GM12878 (cell line): ENCODE results near the gene EP400. TPM values are rescaled to one million over a fixed set of nuclear protein-coding genes. Genes with fewer than 3 reads are reported as not detected.
"Not testable (repeated sequence)": the region's sequence is repeated elsewhere in the genome, so short reads cannot be mapped to it uniquely, and the experiment has no call there.

Source experiments
- ATAC-seq: fragments of 200-7000 bp; cut with Tn5 transposase; 3 replicates; pipeline ENCODE4 v1.9.1; 2020; ENCODE audit warnings: mild to moderate bottlenecking, moderate library complexity
- BruUV-seq: library from RNA; stranded (reverse); fragments of 400-500 nt; replicated peaks from 2 replicates; lab custom pipeline; 2021; lab: Mats Ljungman, UMichigan
- CTCF ChIA-PET: fragments of 300-600 bp; sonication (Branson Sonifier 250); formaldehyde crosslinking; extraction: SDS; loops from one replicate; lab custom pipeline; 2021; ENCODE audit warnings: inconsistent platforms; lab: Yijun Ruan, JAX
- POLR2A ChIA-PET: fragments of 350-600 bp; formaldehyde crosslinking; extraction: SDS; loops from one replicate; lab custom pipeline; 2021; ENCODE audit warnings: inconsistent platforms; lab: Charles Lee
- RAD21 ChIA-PET: fragments of 300-600 bp; sonication (Branson Sonifier 250); formaldehyde crosslinking; loops from one replicate; lab custom pipeline; 2023; ENCODE audit warnings: antibody characterized with exemption; ENCODE audit not compliant: unreplicated experiment; lab: Charles Lee
- SMC1A ChIA-PET: fragments of 300-600 bp; sonication (Branson Sonifier 250); formaldehyde crosslinking; loops from one replicate; lab custom pipeline; 2023; ENCODE audit not compliant: unreplicated experiment, uncharacterized antibody; lab: Charles Lee
- DNase-seq: peaks from one replicate; pipeline ENCODE4 v3.0.0-alpha.2; 2011; ENCODE audit warnings: low read depth, low spot score
- FAIRE-seq: peaks from 3 replicates; lab custom pipeline; 2011; peaks lifted over from hg19 to GRCh38; lab: Jason Lieb, UNC
- H2AFZ ChIP-seq: 2 replicates; pipeline ENCODE4 v1.6.0; 2011; ENCODE audit warnings: low read depth, low read length, control low read depth; ENCODE audit not compliant: control insufficient read depth
- H3K27ac ChIP-seq: 2 replicates; pipeline ENCODE4 v1.5.1; 2011; ENCODE audit warnings: control low read depth; ENCODE audit not compliant: control insufficient read depth, insufficient read depth
- H3K27me3 ChIP-seq, 2 experiments: replicated peaks in 1 of 2; 2 replicates each; pipeline versions ENCODE4 v1.6.0 to v1.6.1; 2011; ENCODE audit warnings: low read length in 1 of 2; ENCODE audit not compliant: control insufficient read depth in 2 of 2, insufficient read depth in 2 of 2
- H3K36me3 ChIP-seq, 2 experiments: 2 replicates each; pipeline ENCODE4 v1.5.1; 2011; ENCODE audit warnings: low read length in 1 of 2; ENCODE audit not compliant: control insufficient read depth in 2 of 2, insufficient read depth in 2 of 2
- H3K4me1 ChIP-seq: 2 replicates; pipeline ENCODE4 v1.6.1; 2011; ENCODE audit warnings: mild to moderate bottlenecking, low read length, moderate library complexity, mixed read lengths; ENCODE audit not compliant: control insufficient read depth, insufficient read depth
- H3K4me2 ChIP-seq: 2 replicates; pipeline ENCODE4 v1.6.0; 2011; ENCODE audit warnings: control low read depth; ENCODE audit not compliant: control insufficient read depth, insufficient read depth
- H3K4me3 ChIP-seq: fragments of 200-600 bp; sonication (generic); 2 replicates; pipeline ENCODE4 v1.5.1; 2016
- H3K79me2 ChIP-seq: 2 replicates; pipeline ENCODE4 v1.6.0; 2011; ENCODE audit warnings: low read length; ENCODE audit not compliant: control insufficient read depth, insufficient read depth
- H3K9ac ChIP-seq: 2 replicates; pipeline ENCODE4 v1.8.0; 2011; ENCODE audit warnings: low read length, control low read depth, mixed read lengths; ENCODE audit not compliant: control insufficient read depth, insufficient read depth
- H3K9me3 ChIP-seq: replicated peaks from 3 replicates; pipeline ENCODE4 v1.5.1; 2011; ENCODE audit warnings: mild to moderate bottlenecking, low read length; ENCODE audit not compliant: control insufficient read depth, insufficient read depth
- H4K20me1 ChIP-seq: 2 replicates; pipeline ENCODE4 v1.6.0; 2011; ENCODE audit not compliant: control insufficient read depth, insufficient read depth
- CREB1 ChIP-seq: IDR thresholded peaks from 2 replicates; pipeline ENCODE4 v1.6.1; 2012; ENCODE audit warnings: low read depth, mild to moderate bottlenecking, inconsistent platforms
- IKZF1 ChIP-seq: fragments of 450-650 bp; conservative IDR thresholded peaks from 2 replicates; pipeline ENCODE4 v1.6.1; 2017; ENCODE audit warnings: antibody characterized with exemption, mild to moderate bottlenecking
- SMC3 ChIP-seq: IDR thresholded peaks from 2 replicates; pipeline ENCODE4 v1.6.1; 2011; ENCODE audit warnings: low read length, improper control_type of control experiment, borderline replicate concordance
- WGBS: methylation state at CpG from one replicate; pipeline ENCODE4 v1.1.6; 2016; ENCODE audit warnings: low lambda C conversion rate; ENCODE audit not compliant: insufficient replicate concordance, insufficient coverage; ENCODE audit errors: missing lambda C conversion rate; 5-methylcytosine and 5-hydroxymethylcytosine counted together
- in situ Hi-C: fragments of 300-500 bp; cut with MboI; formaldehyde crosslinking; loops from 9 replicates; pipeline ENCODE4 v1.14.3; 2018; ENCODE audit warnings: mixed read lengths
- intact Hi-C: fragments of 100-400 bp; cut with micrococcal nuclease; formaldehyde crosslinking; loops from one replicate; pipeline ENCODE4 v1.14.2; 2022; ENCODE audit not compliant: unreplicated experiment
- polyA plus RNA-seq, 11 experiments: library from polyadenylated mRNA; depleted of rRNA in 4 of 11; unstranded in 6 of 11; stranded (reverse) in 5 of 11; fragments of >200 nt; fragmentation: Nextera tagmentation in 4 of 11; fragmentation: Illumina TruSeq in 1 of 11; extraction: Ambion mirVana in 4 of 11; extraction: Trizol in 1 of 11; gene quantifications; 1 replicate in 1 of 11; 2 replicates in 10 of 11; pipeline versions ENCODE4 v1.2.1 to v1.2.3, GENCODE V29; 2011 to 2016; ENCODE audit warnings: inconsistent platforms in 2 of 11, missing spikeins in 2 of 11, low read depth in 1 of 11
- total RNA-seq, 4 experiments: library from RNA; depleted of rRNA in 3 of 4; stranded (reverse); fragments of >200 nt in 3 of 4; fragmentation: Illumina TruSeq in 1 of 4; extraction: Trizol in 1 of 4; gene quantifications; 2 replicates each; pipeline versions ENCODE4 v1.2.1 to v1.2.3, GENCODE V29; 2013 to 2021
- TF ChIP-seq, protein P1 (sequence below): fragments of 450-650 bp; IDR thresholded peaks from 2 replicates; pipeline ENCODE4 v1.6.1; 2018; ENCODE audit warnings: mild to moderate bottlenecking, low read depth, moderate library complexity; ENCODE audit not compliant: partially characterized antibody
- TF ChIP-seq, protein P2 (sequence below): IDR thresholded peaks from 2 replicates; pipeline ENCODE4 v1.6.1; 2011; ENCODE audit warnings: low read depth, low read length, improper control_type of control experiment, borderline replicate concordance

Gene EP400
- total and polyA plus RNA-seq, 10 of the 15 experiments (the other 5 are each of a cell fraction or from before 2014, with no cell fraction given) = 3.8 to 44.2 (median 8.4) TPM

DNA sequence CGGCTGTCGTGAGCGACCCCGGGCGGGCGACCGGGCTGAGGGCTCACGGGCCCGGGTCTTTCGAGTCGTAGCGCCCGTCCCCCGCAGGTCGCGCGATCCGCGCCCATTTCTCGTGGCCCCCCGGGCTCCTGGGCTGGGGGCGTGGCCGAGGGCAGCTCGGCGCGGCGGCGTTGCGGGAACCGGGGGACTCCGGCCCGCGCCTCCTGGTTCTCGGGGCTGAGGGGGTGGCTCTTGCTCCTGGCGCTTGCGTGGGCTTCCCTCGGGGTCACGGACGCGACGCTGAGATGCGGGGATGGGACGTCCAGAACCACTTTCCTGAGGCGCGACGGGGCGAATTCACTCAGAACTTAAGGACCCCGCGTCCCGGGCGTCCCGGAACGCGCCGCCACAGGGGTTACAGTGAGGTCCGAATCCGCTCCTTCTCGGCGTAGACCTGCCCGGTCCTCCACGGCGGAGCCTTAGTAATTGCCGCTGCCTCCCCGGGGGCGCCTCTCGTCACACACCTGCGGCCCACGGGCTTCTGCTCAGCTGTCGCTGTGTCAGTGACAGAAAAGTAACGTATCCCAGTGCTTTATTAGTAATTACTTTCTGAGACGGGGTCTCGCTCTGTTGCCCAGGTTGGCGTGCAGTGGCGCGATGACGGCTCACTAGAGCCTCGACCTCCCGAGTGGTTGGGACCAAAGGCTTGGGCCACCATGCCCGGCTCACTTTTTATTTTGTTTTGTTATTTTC is 606 bp downstream of the EP400 start (continued):
- TF ChIP-seq, protein P1, sequence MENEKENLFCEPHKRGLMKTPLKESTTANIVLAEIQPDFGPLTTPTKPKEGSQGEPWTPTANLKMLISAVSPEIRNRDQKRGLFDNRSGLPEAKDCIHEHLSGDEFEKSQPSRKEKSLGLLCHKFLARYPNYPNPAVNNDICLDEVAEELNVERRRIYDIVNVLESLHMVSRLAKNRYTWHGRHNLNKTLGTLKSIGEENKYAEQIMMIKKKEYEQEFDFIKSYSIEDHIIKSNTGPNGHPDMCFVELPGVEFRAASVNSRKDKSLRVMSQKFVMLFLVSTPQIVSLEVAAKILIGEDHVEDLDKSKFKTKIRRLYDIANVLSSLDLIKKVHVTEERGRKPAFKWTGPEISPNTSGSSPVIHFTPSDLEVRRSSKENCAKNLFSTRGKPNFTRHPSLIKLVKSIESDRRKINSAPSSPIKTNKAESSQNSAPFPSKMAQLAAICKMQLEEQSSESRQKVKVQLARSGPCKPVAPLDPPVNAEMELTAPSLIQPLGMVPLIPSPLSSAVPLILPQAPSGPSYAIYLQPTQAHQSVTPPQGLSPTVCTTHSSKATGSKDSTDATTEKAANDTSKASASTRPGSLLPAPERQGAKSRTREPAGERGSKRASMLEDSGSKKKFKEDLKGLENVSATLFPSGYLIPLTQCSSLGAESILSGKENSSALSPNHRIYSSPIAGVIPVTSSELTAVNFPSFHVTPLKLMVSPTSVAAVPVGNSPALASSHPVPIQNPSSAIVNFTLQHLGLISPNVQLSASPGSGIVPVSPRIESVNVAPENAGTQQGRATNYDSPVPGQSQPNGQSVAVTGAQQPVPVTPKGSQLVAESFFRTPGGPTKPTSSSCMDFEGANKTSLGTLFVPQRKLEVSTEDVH = no peak
- TF ChIP-seq SMC3 = no peak
- TF ChIP-seq, protein P2, sequence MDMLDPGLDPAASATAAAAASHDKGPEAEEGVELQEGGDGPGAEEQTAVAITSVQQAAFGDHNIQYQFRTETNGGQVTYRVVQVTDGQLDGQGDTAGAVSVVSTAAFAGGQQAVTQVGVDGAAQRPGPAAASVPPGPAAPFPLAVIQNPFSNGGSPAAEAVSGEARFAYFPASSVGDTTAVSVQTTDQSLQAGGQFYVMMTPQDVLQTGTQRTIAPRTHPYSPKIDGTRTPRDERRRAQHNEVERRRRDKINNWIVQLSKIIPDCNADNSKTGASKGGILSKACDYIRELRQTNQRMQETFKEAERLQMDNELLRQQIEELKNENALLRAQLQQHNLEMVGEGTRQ = no peak
- peak; percentile 50 for TF ChIP-seq IKZF1
- TF ChIP-seq CREB1 = peak; percentile 72; the same call in 1 of the 2 replicates

DNA sequence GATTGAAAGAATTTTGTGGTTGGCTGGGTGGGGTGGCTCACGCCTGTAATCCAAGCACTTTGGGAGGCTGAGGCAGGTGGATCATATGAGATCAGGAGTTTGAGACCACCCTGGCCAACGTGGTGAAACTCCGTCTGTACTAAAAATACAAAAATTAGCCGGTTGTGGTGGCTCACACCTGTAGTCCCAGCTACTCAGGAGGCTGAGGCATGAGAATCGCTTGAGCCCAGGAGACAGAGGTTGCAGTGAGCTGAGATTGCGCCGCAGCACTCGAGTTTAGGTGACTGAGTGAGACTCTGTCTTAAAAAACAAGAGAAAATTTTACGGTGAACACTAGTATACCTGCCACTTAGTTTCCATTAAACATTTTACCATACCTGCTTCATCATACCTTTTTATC is 4.1 kb downstream of the EP400 start:
- H3K79me2 ChIP-seq = peaks cover 65% of the 10 kb centered on the region
- H3K9me3 ChIP-seq, H3K4me1 ChIP-seq, BruUV-seq, H2AFZ ChIP-seq, in situ Hi-C loops, H3K27me3 ChIP-seq, H3K36me3 ChIP-seq, FAIRE-seq, H3K9ac ChIP-seq, H4K20me1 ChIP-seq, RAD21 ChIA-PET, H3K27ac ChIP-seq, H3K4me3 ChIP-seq, DNase-seq, H3K4me2 ChIP-seq, ATAC-seq: not testable (repeated sequence)
- ChIA-PET SMC1A (interaction anchor here (2.5 kb wide), 1 partner anchor 9 kb away, joined by 7 read pairs; no protein-coding TSS in a partner anchor), CTCF (interaction anchor here (1.1 to 1.4 kb wide), 2 partner anchors 9 to 184 kb away, joined by 3 to 4 read pairs; no protein-coding TSS in a partner anchor), POLR2A (interaction anchor here (0.7 kb wide), 1 partner anchor 208 kb away, joined by 9 read pairs; no protein-coding TSS in a partner anchor)
- intact Hi-C loops = loop anchor here (10.0 kb wide), 1 partner anchor 179 kb away; no protein-coding TSS in a partner anchor
- WGBS = 92% methylated on average over 9 of the region's 9 CpGs

DNA sequence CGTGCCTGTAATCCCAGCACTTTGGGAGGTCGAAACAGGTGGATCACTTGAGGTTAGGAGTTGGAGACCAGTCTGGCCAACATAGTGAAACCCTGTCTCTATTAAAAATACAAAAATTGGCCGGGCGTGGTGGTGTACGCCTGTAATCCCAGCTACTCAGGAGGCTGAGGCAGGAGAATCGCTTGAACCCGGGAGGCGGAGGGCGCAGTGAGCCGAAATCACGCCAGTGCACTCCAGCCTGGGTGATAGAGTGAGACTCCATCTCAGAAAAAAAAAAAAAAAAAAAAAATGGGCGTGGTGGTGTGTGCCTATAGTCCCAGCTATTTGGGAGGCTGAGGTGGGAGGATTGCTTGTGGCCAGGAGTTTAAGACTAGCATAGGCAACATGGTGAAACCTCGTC is 4.7 kb downstream of the EP400 start:
- intact Hi-C loops = loop anchor here (10.0 kb wide), 1 partner anchor 180 kb away; no protein-coding TSS in a partner anchor
- FAIRE-seq, H4K20me1 ChIP-seq, RAD21 ChIA-PET, BruUV-seq, in situ Hi-C loops, DNase-seq, H3K9ac ChIP-seq, H3K9me3 ChIP-seq, ATAC-seq, H3K4me3 ChIP-seq, H3K27me3 ChIP-seq, H3K27ac ChIP-seq, H2AFZ ChIP-seq, H3K36me3 ChIP-seq, H3K4me2 ChIP-seq, H3K4me1 ChIP-seq: not testable (repeated sequence)
- ChIA-PET CTCF (interaction anchor here (1.4 kb wide), 1 partner anchor 8 kb away, joined by 4 read pairs; no protein-coding TSS in a partner anchor), SMC1A (interaction anchor here (2.5 kb wide), 1 partner anchor 8 kb away, joined by 7 read pairs; no protein-coding TSS in a partner anchor), POLR2A (interaction anchor here (0.7 kb wide), 1 partner anchor 208 kb away, joined by 9 read pairs; no protein-coding TSS in a partner anchor)
- WGBS = 93% methylated on average over 12 of the region's 13 CpGs
- H3K79me2 ChIP-seq = peaks cover 68% of the 10 kb centered on the region
